Choroid plexus epithelial cell (primary cell): ENCODE results near the gene FBN1.

Source experiments
- DNase-seq: peaks from one replicate; pipeline ENCODE4 v3.0.0-alpha.2; 2010; ENCODE audit warnings: low read depth
- H3K4me3 ChIP-seq: 2 replicates; pipeline ENCODE4 v1.5.1; 2011; ENCODE audit warnings: low read depth, mild to moderate bottlenecking, control low read depth, low read length, moderate library complexity
- CTCF ChIP-seq: conservative IDR thresholded peaks from 2 replicates; pipeline ENCODE4 v1.5.1; 2011; ENCODE audit warnings: low read depth, mild to moderate bottlenecking, control low read depth, inconsistent platforms, low read length, moderate library complexity

FBN1 gene

GRCh38 chr15:48371961-48372360, 273.5 kb downstream of the FBN1 start:
- DNase-seq = peak; percentile 38
- no peak overlapping the region for H3K4me3 ChIP-seq
- no peak for TF ChIP-seq CTCF

- TF ChIP-seq CTCF = no peak
- no peak overlapping the region for H3K4me3 ChIP-seq
Measured at GRCh38 chr15:48371550-48371949, 274.0 kb downstream of the FBN1 start.

GRCh38 chr15:48370460-48370859, 275.0 kb downstream of the FBN1 start:
- peak; percentile 97 for DNase-seq
- TF ChIP-seq CTCF = no peak
- no peak overlapping the region for H3K4me3 ChIP-seq

More at GRCh38 chr15:48371550-48371949, 274.0 kb downstream of the FBN1 start:
- peak; percentile 53 for DNase-seq

GRCh38 chr15:48367483-48367882, 278.0 kb downstream of the FBN1 start:
- no peak for TF ChIP-seq CTCF
- peak; percentile 88 for DNase-seq
- no peak overlapping the region for H3K4me3 ChIP-seq

- H3K4me3 ChIP-seq = no peak overlapping the region
- peak; percentile 89 for DNase-seq
- TF ChIP-seq CTCF = no peak
Measured at GRCh38 chr15:48366584-48367312, 278.8 kb downstream of the FBN1 start.

- no peak for TF ChIP-seq CTCF
- H3K4me3 ChIP-seq = no peak overlapping the region
- DNase-seq = no peak
Measured at GRCh38 chr15:48365575-48365974, 279.9 kb downstream of the FBN1 start.

- H3K4me3 ChIP-seq = no peak overlapping the region
- TF ChIP-seq CTCF = no peak
- DNase-seq = peak; percentile 43
Measured at GRCh38 chr15:48363474-48363873, 282.0 kb downstream of the FBN1 start.
